ENCODE measurements around the gene PLEKHG1. TPM values are rescaled to one million over a fixed set of nuclear protein-coding genes. Genes with fewer than 3 reads are reported as not detected.

Gene PLEKHG1
- total RNA-seq, 1 experiment from 2014 or later, result 1.4 TPM

GRCh38 chr6:150634964-150635292, 35.2 kb downstream of the PLEKHG1 start:
- H3K79me2 ChIP-seq (ENCODE audit: low read length), result no peaks in the 10 kb centered on the region
- H3F3A ChIP-seq (ENCODE audit: low read length, unreplicated experiment), result no peaks in the 10 kb centered on the region
- no peaks in the 10 kb centered on the region for H3K36me3 ChIP-seq (ENCODE audit: low read depth, low read length)
- no peak overlapping the region for H3K4me3 ChIP-seq (ENCODE audit: low read length)
- no peak overlapping the region for H3K4me2 ChIP-seq (ENCODE audit: low read length)
- TF ChIP-seq CTCF (conservative IDR thresholded peaks at IDR 0.05; ENCODE audit: low read depth, low read length) (no peak), EZH2phosphoT487 (IDR thresholded peaks at IDR 0.05; ENCODE audit: borderline replicate concordance, low read length) (no peak), EZH2 (IDR thresholded peaks at IDR 0.05; ENCODE audit: low read length, unreplicated experiment) (no peak)
- intact Hi-C loops (cut with micrococcal nuclease), result no loop called here
- no peaks in the 10 kb centered on the region for H3K9me2 ChIP-seq (replicated peaks; ENCODE audit: low read length)
- CTCF ChIA-PET, result no interaction called here
- H3K9ac ChIP-seq (ENCODE audit: low read length), result no peak overlapping the region
- no TSS peak for BruUV-seq (replicated peaks)
- no peaks in the 10 kb centered on the region for H3K27me3 ChIP-seq (ENCODE audit: low read length)
- no peak overlapping the region for H3K27ac ChIP-seq (ENCODE audit: low read length)
- DNase-seq (no peak), ATAC-seq (no peak)
- H3K4me1 ChIP-seq (ENCODE audit: insufficient read depth, low read length), result 0 out of 2 replicates have a peak, but pooled peaks cover 5% of the 10 kb centered on the region
- no peaks in the 10 kb centered on the region for H4K20me1 ChIP-seq (ENCODE audit: low read length)
- H2AFZ ChIP-seq (ENCODE audit: low read length), result no peak overlapping the region
- POLR2A ChIA-PET (ENCODE audit: unreplicated experiment), result no interaction called here
- H3K9me3 ChIP-seq (ENCODE audit: low read length), result no peaks in the 10 kb centered on the region

- no peak overlapping the region for H3K27ac ChIP-seq (ENCODE audit: low read length)
- no peaks in the 10 kb centered on the region for H3K79me2 ChIP-seq (ENCODE audit: low read length)
- H3K27me3 ChIP-seq (ENCODE audit: low read length), result no peaks in the 10 kb centered on the region
- CTCF ChIA-PET, result no interaction called here
- no peaks in the 10 kb centered on the region for H3K36me3 ChIP-seq (ENCODE audit: low read depth, low read length)
- no peaks in the 10 kb centered on the region for H3K9me2 ChIP-seq (replicated peaks; ENCODE audit: low read length)
- no TSS peak for BruUV-seq (replicated peaks)
- DNase-seq, result no peak
- H3K9me3 ChIP-seq (ENCODE audit: low read length), result no peaks in the 10 kb centered on the region
- H3K4me2 ChIP-seq (ENCODE audit: low read length), result no peak overlapping the region
- TF ChIP-seq EZH2phosphoT487 (IDR thresholded peaks at IDR 0.05; ENCODE audit: borderline replicate concordance, low read length) (no peak), EZH2 (IDR thresholded peaks at IDR 0.05; ENCODE audit: low read length, unreplicated experiment) (no peak), CTCF (conservative IDR thresholded peaks at IDR 0.05; ENCODE audit: low read depth, low read length) (no peak)
- intact Hi-C loops (cut with micrococcal nuclease), result no loop called here
- H4K20me1 ChIP-seq (ENCODE audit: low read length), result no peaks in the 10 kb centered on the region
- H3K4me1 ChIP-seq (ENCODE audit: insufficient read depth, low read length), result 0 out of 2 replicates have a peak, but pooled peaks cover 5% of the 10 kb centered on the region
- ATAC-seq, result no peak
- H3K4me3 ChIP-seq (ENCODE audit: low read length), result no peak overlapping the region
- no peak overlapping the region for H2AFZ ChIP-seq (ENCODE audit: low read length)
- POLR2A ChIA-PET (ENCODE audit: unreplicated experiment), result no interaction called here
- H3F3A ChIP-seq (ENCODE audit: low read length, unreplicated experiment), result no peaks in the 10 kb centered on the region
- no peak overlapping the region for H3K9ac ChIP-seq (ENCODE audit: low read length)
Measured at GRCh38 chr6:150635906-150636514, 36.3 kb downstream of the PLEKHG1 start.

GRCh38 chr6:150636808-150637207, 37.1 kb downstream of the PLEKHG1 start:
- H3K36me3 ChIP-seq (ENCODE audit: low read depth, low read length), result no peaks in the 10 kb centered on the region
- H3K27me3 ChIP-seq (ENCODE audit: low read length), result no peaks in the 10 kb centered on the region
- no peak overlapping the region for H2AFZ ChIP-seq (ENCODE audit: low read length)
- 0 out of 2 replicates have a peak, but pooled peaks cover 5% of the 10 kb centered on the region for H3K4me1 ChIP-seq (ENCODE audit: insufficient read depth, low read length)
- H3K9me3 ChIP-seq (ENCODE audit: low read length), result no peaks in the 10 kb centered on the region
- no TSS peak for BruUV-seq (replicated peaks)
- no peaks in the 10 kb centered on the region for H3F3A ChIP-seq (ENCODE audit: low read length, unreplicated experiment)
- ATAC-seq, result no peak
- H3K9me2 ChIP-seq (replicated peaks; ENCODE audit: low read length), result no peaks in the 10 kb centered on the region
- CTCF ChIA-PET, result no interaction called here
- H3K4me2 ChIP-seq (ENCODE audit: low read length), result no peak overlapping the region
- POLR2A ChIA-PET (ENCODE audit: unreplicated experiment), result no interaction called here
- no peak overlapping the region for H3K27ac ChIP-seq (ENCODE audit: low read length)
- no peaks in the 10 kb centered on the region for H3K79me2 ChIP-seq (ENCODE audit: low read length)
- H3K4me3 ChIP-seq (ENCODE audit: low read length), result no peak overlapping the region
- no peak for DNase-seq
- H4K20me1 ChIP-seq (ENCODE audit: low read length), result no peaks in the 10 kb centered on the region
- intact Hi-C loops (cut with micrococcal nuclease), result no loop called here
- H3K9ac ChIP-seq (ENCODE audit: low read length), result no peak overlapping the region
- no peak for TF ChIP-seq EZH2phosphoT487 (IDR thresholded peaks at IDR 0.05; ENCODE audit: borderline replicate concordance, low read length)
- TF ChIP-seq CTCF (conservative IDR thresholded peaks at IDR 0.05; ENCODE audit: low read depth, low read length), result no peak
- no peak for TF ChIP-seq EZH2 (IDR thresholded peaks at IDR 0.05; ENCODE audit: low read length, unreplicated experiment)
